Stomach (tissue), 4 donors: Measurements from ENCODE around the gene CDK19.

Experiments used
- CTCF ChIP-seq, 7 experiments: fragments of 450-650 bp in 4 of 7; fragments of 200-600 bp in 3 of 7; sonication (generic) in 3 of 7; IDR thresholded peaks; one replicate each; pipeline ENCODE4 v1.5.1; 2016 to 2019; ENCODE audit warnings: antibody characterized with exemption in 7 of 7, control low read depth in 2 of 7, mild to moderate bottlenecking in 1 of 7
- POLR2A ChIP-seq, 4 donors: fragments of 450-650 bp; IDR thresholded peaks; one replicate each; pipeline ENCODE4 v1.6.1; 2016; ENCODE audit warnings: antibody characterized with exemption in 4 of 4, control low read depth in 2 of 4, mild to moderate bottlenecking in 1 of 4, moderate library complexity in 1 of 4
- POLR2AphosphoS5 ChIP-seq, 3 donors: sonication (generic); formaldehyde crosslinking; IDR thresholded peaks; one replicate each; pipeline ENCODE4 v1.6.1; 2016; ENCODE audit warnings: antibody characterized with exemption in 3 of 3

GRCh38 chr6:110682460-110682853 is 132.8 kb downstream of the CDK19 start:
- TF ChIP-seq CTCF (IDR thresholded peaks at IDR 0.05) (peak in 5 of 7 experiments; percentile 26 to 76 (median 69)), POLR2AphosphoS5 (IDR thresholded peaks at IDR 0.05) (peak in 1 of 3 donors; percentile 50), POLR2A (IDR thresholded peaks at IDR 0.05) (no peak)
